Sciatic nerve (tissue), 2 donors: ENCODE measurements around the gene SVOPL. TPM values are rescaled to one million over a fixed set of nuclear protein-coding genes. Genes with fewer than 3 reads are reported as not detected.

Experiments
- ATAC-seq: fragments of 200-7000 bp; cut with Tn5 transposase; one replicate; pipeline ENCODE4 v1.9.1; 2020; ENCODE audit warnings: mild to moderate bottlenecking, moderate library complexity
- DNase-seq: peaks from one replicate; pipeline ENCODE4 v3.0.0-alpha.2; 2020; ENCODE audit warnings: low spot score
- intact Hi-C: fragments of 100-400 bp; cut with DNase I; formaldehyde crosslinking; loops from one replicate; pipeline ENCODE4 v1.14.2; 2022
- total RNA-seq: library from RNA; stranded (reverse); fragmentation: NEBNext Ultra II Directional; extraction: Animal tissue kit (Norgen Biotek cat#: 25700); gene quantifications from one replicate; pipeline ENCODE4 v1.2.1, GENCODE V29; 2021
- donor health status: DM: no; HTN: no; CAD: no.
- donor health status: DM: no; HTN: no; CAD: no.

Gene SVOPL
- total RNA-seq, 1 donor from 2014 or later: not detected

DNA sequence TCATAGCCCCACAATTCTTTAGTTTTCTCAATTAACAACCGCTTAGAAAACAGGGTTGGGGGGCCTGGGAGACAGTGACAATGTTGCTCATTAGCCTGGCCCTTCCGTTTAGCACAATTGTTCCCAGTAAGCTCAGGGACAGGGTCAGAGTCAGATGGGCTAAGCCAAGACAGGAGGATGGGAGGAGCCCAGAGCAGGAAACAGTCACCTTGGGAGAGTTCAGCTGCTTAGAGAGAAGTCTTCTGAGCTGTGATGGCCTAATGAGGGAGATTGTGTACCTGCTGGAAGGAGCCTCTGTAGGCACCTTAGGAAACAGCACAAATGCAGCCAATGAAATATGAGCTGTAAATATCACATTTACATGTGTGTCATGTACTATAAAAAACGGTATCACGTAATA is 35.9 kb downstream of the SVOPL start:
- no peak for DNase-seq
- ATAC-seq: no peak
- intact Hi-C loops: no loop called here

DNA sequence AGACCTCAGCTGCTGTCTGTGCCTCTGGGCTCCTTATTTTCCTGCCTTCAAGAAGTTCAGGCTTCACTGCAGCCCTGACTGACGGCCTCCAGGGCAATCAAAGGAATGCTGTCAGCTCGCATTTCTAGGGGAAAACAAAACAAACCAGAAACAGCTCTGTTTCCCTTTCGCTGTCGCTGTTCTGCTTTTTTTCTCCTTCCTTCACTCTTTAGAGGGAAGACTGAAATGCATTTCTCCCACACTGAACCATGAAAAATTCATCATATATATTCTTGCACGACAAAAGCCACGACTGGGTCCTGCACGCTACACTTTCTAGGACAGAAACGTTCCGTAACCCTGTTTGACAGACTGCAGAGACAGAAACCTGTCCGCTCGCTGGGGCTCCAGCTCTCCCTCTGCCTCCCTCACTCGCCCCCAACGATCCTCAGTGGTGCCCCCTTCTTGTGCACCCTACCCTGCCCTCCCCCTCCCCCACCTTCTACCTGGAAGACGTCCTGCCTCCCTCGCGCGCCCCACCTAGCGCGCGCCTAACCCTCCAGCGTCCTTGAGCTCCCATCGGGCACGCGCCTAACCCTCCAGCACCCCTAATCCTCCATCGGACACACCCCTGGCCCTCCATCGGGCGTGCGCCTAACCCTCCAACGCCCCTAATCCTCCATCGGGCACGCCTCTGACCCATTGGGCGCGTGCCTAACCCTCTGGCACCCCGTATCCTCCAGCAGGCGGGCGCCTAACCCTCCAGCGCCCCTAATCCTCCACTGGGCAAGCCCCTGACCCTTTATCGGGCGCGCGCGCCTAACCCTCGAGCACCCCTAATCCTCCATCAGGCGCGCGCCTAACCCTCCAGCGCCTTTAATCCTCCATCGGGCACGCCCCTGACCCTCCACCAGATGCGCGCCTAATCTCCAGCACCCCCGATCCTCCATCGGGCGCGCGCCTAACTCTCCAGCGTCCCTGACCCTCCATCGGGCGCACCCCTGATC is 37.1 kb downstream of the SVOPL start:
- ATAC-seq (no peak), DNase-seq (no peak)
- intact Hi-C loops: no loop called here

DNA sequence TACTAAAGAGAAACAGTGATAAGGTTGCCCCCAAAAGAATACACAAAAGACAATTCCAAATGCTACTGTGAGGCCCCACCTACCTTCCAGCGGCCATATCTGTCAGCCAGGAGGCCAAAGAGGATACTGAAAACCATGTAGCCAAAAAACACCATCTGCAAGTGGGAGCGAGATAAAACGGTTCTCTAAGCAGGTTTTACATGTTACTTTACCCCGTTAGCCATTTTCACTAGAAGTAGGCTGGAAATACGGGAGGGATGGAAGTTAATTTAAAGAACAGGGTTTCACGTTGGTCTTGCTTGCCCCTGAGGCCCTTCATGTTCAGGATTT is 38.2 kb downstream of the SVOPL start:
- intact Hi-C loops: no loop called here

DNA sequence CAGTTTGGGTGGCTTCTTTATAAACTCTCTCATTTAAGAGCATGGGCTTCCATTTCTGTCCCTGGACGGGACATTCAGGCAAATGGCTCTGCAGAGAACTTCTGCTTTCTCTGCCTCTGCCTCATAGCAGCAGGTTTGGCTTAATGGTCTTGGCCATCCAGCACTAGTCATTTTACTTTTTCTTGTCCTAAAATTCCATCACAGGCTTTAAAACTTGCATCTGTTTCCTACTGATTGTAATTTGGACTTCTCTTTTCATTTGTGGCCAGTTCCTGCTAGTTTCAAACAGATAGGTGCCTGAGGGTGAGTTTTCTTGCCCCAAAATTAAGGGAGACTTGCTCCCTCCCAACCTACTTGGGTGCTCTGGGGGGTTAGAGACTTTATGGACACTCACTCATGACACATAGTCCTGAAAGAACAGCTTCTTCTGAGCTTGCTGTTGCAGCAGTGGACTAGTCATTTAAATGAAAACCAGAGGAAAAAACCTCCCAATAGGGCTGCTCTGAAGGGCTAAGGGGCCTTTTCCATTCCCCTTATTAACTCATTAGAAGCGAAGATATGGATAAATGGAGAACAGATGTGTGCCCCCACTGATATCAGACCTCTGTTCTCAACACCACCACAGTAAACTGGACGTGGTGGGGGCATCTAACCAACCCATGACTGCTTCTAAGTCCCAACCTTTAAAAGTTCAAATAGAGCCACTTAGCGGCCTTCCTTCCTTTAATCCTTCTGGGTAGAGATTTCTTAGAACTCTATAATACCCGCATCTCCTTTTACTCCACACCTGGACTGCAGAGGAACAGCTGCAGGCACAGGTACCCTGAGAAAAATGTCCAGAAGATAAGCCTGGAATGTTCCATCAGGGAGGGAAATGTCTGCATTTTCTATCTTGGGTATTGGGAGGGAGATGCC is 38.8 kb downstream of the SVOPL start:
- DNase-seq (no peak), ATAC-seq (no peak)
- intact Hi-C loops: no loop called here

More for the DNA sequence above, 38.2 kb downstream of the SVOPL start:
- DNase-seq: no peak
- no peak for ATAC-seq

DNA sequence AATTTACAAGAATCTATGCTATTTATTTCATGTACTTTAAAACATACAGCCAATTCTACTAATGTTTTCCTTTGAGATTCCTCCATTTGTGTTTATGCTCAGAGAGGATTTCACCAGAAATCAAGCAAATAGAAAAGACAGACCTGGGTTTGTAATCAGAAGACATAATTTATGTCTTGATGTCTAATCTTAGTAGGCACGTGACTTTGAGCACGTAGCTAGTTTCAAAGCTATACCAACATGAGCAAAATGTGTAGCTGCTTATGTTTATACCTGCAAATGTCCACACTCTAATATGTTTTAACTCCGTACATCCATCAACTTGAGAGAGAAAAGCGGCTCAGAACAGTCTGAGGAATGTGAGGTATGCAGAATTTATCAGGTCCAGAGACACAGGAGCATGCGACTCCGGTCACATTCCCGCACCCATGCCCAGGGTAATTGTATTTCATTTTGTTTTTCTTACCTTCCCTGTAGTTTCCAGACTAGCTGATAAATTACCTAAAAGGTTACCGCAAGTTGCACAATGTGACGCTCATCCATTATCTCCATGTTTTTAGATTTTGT is 40.0 kb downstream of the SVOPL start:
- ATAC-seq (no peak), DNase-seq (no peak)
- intact Hi-C loops: no loop called here

DNA sequence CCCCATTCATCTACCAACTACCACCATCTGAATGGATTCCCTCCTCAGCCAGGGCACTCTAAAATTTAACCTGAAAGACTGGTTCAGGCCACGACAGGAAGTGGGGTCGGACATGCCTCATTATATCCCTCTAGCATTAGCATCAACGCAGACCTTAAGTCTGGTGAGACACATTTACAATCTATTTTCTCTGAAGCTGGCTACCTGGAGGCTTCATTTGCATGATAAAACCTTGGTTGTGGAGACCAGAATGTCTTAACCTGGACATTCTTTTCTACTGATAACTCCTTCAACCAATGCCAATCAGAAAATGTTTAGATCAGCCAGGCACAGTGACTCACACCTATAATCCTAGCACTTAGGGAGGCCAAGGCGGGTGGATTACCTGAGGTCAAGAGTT is 42.3 kb downstream of the SVOPL start:
- DNase-seq (no peak), ATAC-seq (no peak)
- intact Hi-C loops: no loop called here

DNA sequence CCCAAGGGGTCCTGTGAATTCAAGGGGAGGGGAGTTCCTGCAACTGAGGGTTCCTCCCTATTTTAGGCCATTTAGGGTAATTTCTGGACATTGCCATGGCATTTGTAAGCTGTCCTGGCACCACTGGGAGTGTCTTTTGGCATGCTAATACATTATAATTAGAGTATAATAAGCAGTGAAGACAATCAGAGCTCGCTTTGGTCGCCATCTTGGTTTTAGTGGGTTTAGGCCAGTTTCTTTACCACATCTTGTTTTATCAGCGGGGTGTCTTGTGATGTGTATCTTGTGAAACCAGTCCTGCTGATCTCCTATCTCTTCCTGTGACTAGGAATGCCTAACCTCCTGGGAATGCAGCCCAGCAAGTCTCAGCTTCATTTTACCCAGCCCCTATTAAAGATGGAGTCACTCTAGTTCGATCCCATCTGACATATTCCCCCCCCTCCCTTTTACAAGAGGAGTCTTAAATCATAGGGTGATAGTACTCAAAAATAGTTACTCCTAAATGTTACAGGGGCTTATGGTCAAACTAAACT is 43.2 kb downstream of the SVOPL start:
- no peak for DNase-seq
- intact Hi-C loops: no loop called here

DNA sequence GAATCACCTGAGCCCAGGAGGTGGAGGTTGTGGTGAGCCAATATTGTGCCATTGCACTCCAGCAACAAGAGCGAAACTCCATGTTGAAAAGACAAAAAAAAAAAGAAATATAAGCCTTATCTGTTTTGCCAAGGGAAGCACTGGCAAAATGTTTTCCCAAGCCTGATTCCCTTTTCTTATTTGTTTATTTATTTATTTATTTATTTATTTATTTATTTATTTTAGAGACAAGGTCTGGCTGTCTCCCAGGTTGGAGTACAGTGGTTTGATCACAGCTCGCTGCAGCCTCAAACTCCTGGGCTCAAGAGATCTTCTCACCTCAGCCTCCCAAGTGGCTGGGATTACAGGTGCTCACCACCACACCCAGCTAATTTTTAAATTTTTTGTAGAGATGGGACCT is 44.2 kb downstream of the SVOPL start:
- ATAC-seq: no peak
- intact Hi-C loops: no loop called here
- no peak for DNase-seq

More for the DNA sequence above, 43.2 kb downstream of the SVOPL start:
- ATAC-seq: no peak

DNA sequence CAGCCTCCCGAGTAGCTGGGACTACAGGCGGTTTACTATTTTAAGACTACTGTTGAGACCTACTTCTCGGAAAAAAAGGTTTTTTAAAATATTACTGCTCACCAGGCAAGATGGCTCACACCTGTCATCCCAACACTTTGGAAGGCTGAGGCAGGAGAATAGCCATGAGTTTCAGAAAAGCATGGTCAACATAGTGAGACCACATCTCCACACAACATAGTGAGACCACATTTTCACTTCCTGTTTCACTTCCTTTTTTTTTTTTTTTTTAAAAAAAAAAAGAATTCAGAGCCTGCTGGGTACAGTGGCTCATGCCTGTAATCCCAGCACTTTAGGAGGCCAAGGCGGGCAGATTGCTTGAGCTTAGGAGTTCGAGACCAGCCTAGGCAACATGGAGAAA is 46.5 kb downstream of the SVOPL start:
- no peak for ATAC-seq
- intact Hi-C loops: no loop called here

DNA sequence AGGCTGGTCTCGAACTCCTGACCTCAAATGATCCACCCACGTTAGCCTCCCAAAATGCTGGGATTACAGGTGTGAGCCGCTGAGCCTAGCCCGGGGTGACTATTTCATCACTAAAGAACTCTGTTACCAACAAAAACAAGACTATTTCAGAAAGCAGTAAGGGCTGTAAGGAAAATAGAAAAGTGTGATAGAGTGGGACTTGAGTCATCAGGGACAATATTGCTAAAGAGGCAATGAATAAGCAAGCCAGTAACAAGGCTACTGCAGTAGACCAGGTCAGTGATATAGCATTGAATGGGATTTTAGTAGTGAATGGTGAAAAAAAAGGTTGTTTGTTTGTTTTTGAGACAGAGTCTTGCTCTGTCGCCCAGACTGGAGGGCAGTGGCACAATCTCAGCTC is 51.7 kb downstream of the SVOPL start:
- no peak for ATAC-seq
- intact Hi-C loops: no loop called here
- DNase-seq: no peak

More for the DNA sequence above, 46.5 kb downstream of the SVOPL start:
- DNase-seq: no peak

DNA sequence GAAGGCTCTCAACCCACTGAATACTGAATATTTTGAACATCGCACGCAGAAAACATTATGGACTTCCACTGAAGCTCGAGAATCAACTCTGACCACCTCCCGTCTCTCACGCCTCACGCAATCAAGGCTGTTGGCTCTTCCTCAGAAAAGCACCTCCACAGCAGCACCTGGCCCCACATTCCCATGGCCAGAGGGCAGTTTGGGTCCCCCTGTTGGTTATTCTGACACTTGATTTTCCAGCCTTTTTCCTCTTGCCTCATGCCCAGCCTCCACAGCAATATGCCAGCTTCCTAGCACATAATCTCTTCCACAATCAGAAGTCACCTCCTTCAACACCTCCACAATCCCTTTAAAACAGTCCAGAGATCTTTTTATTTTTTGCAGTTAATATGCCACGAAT is 55.9 kb downstream of the SVOPL start:
- intact Hi-C loops: no loop called here
- ATAC-seq: no peak
- no peak for DNase-seq

DNA sequence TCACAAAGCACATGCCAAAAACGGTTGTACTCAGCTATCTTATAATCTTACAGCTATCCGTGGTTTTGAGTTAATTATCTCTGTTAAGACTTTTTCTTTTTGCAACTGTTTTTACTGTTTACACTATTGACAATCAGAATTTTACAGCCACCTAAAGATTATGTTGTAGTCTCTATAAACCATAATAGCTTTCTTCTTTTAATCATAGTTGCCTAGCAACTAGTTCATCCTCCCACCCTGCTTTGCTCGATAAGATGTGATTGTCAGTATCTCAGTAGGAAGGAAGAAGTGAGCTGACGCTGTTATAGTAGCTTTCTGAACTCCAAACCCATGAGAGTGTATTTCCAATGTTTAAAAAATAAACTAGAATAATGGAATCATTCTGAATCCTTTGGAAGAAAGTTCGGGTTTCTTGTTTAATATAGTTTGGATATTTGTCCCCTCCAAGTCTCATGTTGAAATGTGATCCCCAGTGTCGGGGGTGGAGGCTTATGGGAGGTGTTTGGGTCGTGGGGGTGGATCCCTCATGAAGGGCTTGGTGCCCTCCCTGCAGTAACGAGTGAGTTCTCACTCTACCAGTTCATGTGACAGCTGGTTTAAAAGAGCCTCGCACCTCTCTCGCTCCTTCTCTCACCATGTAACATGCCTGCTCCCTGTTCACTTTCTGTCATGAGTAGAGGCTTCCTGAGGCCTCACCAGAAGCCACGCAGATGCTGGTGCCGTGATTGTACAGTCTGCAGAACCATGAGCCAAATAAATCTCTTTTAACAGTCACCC is 68.1 kb downstream of the SVOPL start:
- intact Hi-C loops: no loop called here
- DNase-seq (no peak), ATAC-seq (no peak)

DNA sequence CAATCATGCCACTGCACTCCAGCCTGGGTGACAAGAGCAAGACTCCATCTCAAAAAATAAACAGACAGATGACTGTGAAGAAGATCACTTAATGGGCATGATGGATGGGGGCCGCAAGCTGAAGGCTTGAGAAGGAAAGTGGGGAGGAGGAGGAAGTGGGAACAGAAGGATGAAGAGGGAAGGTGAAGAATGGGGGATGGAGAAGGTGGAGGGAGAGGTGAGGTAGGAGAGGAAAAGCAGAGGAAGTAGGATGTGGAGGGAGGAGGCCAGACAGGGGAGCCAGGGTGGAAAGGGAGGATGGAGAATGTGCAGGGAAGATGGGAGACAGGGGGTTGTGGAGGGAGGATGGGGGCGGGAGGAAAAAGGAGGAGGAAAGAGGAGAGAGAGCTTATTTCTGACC is 68.8 kb downstream of the SVOPL start:
- intact Hi-C loops: no loop called here
- no peak for DNase-seq
- ATAC-seq: no peak

DNA sequence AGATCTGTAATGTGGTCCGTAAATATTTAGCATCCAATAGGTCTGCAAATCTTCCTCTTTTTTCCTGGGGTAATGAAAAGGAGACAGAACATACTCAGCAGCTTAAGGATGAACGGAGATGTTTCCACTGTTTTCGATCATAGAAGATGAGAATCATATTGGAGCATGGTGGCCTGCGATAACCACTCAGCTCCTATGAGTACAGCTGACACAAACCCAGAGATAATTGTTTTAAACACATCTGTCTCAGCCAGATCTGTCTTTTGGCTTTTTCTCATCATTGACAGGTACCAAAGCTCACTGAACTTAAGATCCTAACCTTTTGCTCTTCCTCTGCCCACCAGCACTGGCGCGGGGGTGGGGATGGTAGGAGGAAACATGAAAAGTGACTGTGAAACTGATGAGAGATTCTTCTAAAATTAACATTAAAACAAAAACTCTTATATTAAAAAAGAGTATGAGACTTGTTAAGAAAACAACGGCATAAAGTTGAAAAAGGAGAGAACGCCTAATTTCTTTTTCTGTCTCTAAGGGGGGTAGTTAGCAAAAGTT is 71.0 kb downstream of the SVOPL start:
- intact Hi-C loops: no loop called here
- DNase-seq (no peak), ATAC-seq (no peak)

DNA sequence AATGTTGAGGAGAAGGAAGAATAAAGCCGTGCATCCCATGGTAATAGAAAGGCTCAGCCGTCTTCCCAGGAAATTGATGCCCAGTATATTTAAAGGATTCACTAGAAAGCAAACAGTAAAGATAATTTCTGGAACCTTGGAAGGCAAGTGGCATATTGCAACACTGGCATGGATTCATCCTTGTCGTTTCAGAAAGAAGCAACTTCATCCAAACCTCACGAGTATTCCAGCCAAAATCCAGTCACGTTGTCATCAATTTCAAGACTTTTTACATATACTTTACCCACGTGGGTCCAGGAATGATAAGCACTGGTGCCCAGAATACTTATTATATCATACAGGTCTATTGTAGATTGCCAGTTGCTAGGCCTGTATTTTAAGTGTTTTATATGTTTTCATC is 73.8 kb downstream of the SVOPL start:
- DNase-seq: no peak
- ATAC-seq: no peak
- intact Hi-C loops: no loop called here

DNA sequence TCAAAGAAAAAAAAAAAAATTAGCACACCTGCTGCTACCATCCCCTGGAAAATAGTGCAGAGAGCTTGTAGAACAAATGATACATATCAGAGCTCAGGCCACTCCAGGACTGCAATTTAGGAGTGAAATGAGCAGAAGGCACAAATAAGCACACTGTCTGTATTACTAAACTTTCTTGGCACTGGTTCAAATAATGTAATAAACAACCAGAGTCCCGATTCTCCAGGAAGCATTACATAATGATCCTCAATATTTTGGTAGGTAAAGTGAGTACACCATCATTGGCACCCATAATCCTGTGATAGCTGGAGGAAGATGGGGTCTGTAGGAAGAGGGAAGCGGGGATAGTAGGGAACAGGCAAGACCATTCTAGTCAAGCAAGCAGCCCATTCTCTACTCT is 74.3 kb downstream of the SVOPL start:
- DNase-seq: no peak
- ATAC-seq: no peak
- intact Hi-C loops: no loop called here

DNA sequence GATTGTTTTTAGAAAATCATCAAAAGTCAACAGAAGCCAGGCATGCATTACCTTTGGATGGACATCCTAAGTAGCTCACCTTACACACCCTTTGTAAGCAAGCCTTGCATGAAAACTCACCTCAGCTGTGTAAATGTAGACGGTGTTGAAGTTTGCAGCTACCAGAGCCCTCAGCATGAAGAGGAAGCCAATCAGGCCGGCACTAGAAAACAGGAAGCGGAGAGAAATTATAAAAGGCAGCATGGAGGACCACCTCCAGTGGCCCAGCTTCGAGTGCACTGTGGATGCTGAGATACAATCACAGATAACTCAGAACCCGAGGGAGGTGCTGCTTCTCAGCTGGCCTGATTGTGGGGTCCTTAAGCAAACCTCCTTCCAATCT is 75.3 kb downstream of the SVOPL start:
- no peak for DNase-seq
- intact Hi-C loops: no loop called here
- ATAC-seq: no peak

DNA sequence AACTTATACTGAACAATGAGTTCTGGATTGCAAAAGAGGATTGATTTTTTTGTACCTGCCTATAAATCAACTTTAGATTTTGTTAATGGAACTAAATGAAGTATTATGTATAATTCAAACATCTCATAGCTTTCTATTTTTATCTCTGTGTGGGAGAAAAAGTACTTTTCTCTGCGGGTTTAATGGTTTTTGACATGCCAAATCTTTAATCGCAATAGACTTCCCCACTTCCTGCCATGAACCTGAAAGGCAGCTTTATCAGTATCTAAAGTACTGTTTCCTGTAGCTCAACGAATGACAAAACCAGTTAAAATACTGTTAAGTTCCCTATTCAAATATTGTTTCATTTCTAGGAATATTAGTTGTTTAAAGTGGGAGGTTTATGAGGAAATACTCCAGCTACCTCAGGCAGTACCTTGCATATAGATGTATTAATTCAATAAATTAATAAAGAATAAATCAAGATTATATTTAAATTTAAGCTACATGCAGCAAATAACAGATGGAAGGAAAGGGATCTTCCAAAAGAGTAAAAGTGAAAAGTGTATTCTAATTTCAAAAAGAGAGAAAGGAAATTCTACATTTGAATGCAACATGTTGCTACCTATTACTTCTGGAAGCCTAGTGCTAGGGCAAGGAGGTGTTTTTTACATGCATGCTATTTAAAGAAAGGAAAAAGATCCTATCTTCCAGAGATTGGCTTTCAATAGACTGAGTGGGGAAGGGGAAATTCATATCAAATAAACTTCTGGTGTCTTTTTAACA is 75.9 kb downstream of the SVOPL start:
- intact Hi-C loops: no loop called here
- ATAC-seq: no peak
- no peak for DNase-seq
